ENCODE results near the gene PLVAP.

Gene PLVAP

DNA sequence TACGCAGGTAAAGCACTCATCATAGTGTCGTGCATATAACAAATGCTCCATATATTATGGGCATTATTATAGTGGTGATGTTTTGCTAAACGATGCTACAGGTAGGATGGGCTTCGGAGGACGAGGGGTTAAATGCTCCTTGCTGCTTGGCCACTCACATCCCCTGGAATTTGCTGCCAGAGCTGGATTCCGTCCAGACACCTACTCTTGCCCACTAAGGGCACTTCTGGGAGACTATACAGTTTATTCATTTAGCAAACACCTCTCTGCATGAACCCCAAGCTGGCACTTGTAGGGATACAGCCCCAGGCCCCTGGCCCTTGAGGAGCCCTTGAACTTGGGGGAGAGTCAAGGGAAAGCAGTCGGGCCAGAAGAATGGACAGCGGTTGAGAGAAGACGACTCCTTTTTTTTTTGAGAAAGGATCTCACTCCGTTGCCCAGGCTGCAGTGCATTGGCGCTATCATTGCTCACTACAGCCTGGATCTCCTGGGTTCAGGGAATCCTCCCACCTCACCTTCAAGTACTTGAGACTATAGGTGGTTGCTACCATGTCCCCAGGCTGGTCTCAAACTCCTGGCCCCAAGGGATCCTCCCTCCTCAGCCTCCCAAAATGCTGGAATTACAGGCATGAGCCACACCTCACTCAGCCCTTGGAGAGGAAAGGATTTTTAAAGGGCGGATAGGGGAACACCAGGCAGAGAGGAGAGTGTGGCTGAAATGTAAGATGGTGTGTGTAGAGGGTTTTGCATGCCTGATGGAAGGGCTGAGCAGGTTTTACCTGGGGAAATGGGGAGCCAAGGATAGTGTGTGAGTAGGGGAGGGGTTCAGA, 72.5 kb downstream of the PLVAP start:
- 87 to 90% methylated on average over 7 to 10 of the region's 12 CpGs for WGBS, 2 experiments (ENCODE audit: insufficient coverage in 2 of 2)
- Histone ChIP-seq H3K9me3 (ENCODE audit: control insufficient read depth, low read length) (no peaks in the 10 kb centered on the region), H3K27ac (ENCODE audit: low read depth, low read length, severe bottlenecking) (no peak overlapping the region), H3K36me3 (ENCODE audit: control insufficient read depth, insufficient read depth, low read length) (peaks cover 8% of the 10 kb centered on the region), H3K4me3 (ENCODE audit: extremely low read depth, insufficient read depth, low read length, poor library complexity, severe bottlenecking) (peak overlapping the region; percentile 76), H3K4me1 (ENCODE audit: control insufficient read depth, insufficient read depth, low read length, poor library complexity, severe bottlenecking) (peaks cover 9% of the 10 kb centered on the region)

DNA sequence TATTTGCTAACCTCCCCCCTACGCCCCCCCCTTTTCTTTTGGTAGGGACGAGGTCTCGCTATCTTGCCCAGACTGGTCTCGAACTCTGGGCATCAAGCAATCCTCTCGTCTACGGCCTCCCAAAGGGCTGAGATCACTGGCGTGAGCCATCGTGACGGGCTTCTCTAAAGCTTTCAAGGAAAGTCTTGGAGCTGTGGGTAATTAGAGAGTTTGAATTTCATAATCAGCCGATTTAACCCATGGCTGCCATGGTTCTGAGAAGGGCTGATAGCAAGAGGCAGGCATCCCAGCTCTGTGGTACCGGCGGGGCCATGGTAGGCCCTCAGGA, 73.2 kb downstream of the PLVAP start:
- 80 to 93% methylated on average over 9 to 10 of the region's 12 CpGs for WGBS, 2 experiments (ENCODE audit: insufficient coverage in 2 of 2)
- Histone ChIP-seq H3K9me3 (ENCODE audit: control insufficient read depth, low read length) (no peaks in the 10 kb centered on the region), H3K4me3 (ENCODE audit: extremely low read depth, insufficient read depth, low read length, poor library complexity, severe bottlenecking) (no peak overlapping the region), H3K36me3 (ENCODE audit: control insufficient read depth, insufficient read depth, low read length) (peaks cover 9% of the 10 kb centered on the region), H3K27ac (ENCODE audit: low read depth, low read length, severe bottlenecking) (no peak overlapping the region), H3K4me1 (ENCODE audit: control insufficient read depth, insufficient read depth, low read length, poor library complexity, severe bottlenecking) (peaks cover 7% of the 10 kb centered on the region)

DNA sequence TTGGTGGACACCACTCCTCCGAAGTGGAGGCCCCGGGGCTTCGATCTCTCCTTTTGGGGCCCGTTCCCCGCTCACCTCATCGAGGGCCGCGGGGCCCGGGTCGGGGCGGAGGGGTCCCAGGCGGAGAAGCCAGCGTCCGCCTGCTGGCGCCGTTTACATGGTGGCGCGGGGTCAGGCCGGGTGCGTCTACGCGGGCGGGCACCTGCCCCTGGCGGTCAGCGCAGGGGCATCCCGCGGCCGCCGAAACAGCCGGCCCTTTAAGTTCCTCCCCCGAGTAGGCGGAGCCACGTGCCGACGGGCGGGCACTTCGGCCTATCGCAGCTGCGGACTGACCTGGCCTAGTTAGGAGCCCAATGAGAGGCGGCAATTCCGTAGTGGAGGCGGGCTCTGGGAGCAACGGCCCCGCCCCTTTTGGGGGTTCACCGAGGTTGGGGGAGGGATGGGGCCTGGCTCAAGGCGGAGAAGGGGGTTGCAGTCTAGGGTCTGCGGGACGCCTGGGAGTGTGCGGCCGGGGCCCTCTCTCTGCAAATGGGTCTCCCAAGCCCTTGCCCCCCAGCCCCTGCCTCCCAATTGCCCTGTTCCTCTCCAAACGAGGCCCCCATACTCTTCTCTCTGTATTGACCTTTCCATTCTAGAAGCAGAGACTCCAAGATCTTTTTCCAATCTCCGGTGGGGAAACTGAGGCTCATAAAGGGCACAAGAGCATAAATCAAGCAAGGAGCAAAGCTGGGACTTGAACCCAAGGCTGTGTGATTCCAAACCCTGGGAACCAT, 73.8 kb downstream of the PLVAP start, which contains the start of gene ABHD8:
ABHD8 (minus strand) TSS at position 259 of the 773 bp plus-strand sequence. CDS start 1,809 bp downstream, outside the sequence.
- Histone ChIP-seq H3K36me3 (ENCODE audit: control insufficient read depth, insufficient read depth, low read length) (peaks cover 15% of the 10 kb centered on the region), H3K4me1 (ENCODE audit: control insufficient read depth, insufficient read depth, low read length, poor library complexity, severe bottlenecking) (peaks cover 6% of the 10 kb centered on the region), H3K9me3 (ENCODE audit: control insufficient read depth, low read length) (peaks cover 2% of the 10 kb centered on the region), H3K4me3 (ENCODE audit: extremely low read depth, insufficient read depth, low read length, poor library complexity, severe bottlenecking) (peak within 1 kb of the TSS; percentile 50), H3K27ac (ENCODE audit: low read depth, low read length, severe bottlenecking) (no peak within 1 kb of the TSS)
- WGBS, 2 experiments (ENCODE audit: insufficient coverage in 2 of 2) = 3 to 7% methylated on average over 42 to 52 of the region's 52 CpGs

DNA sequence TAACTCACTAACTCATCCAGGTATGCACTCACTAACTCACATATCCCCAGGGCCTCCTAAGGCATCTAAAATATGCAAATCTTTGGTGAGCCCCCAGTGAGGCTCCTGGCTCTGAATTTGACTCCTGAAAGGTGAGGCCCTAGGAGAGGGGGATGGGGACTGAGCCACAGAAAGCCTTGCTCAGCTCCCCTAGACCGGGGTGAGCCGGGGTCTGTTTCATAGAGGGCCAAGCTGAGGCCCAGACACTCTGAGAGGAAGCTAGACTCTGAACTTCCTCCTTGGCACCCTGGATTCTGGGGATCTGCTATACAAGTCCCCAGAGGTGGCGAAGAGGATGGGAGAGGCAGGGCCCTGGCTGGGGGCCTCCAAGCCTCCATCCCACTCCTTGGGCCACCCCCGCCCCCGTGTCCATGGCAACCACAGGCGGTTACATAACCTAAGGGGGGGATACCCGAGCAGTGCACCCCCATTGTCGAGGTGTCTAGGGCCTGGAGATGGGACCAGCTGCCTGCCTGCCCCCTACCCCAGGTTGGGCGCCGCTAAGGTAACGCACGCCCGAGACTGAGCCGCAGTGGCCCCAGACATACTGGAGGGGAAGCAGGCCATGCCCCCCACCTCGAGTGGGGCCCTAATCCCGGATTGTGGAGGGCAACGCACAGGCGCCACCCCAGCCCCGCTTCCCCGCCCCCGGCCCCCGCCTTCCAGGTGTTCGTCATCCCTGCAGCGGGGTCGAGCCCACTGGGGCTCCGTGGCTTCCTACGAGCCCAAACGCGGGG, 74.6 kb downstream of the PLVAP start:
- Histone ChIP-seq H3K4me1 (ENCODE audit: control insufficient read depth, insufficient read depth, low read length, poor library complexity, severe bottlenecking) (peaks cover 6% of the 10 kb centered on the region), H3K4me3 (ENCODE audit: extremely low read depth, insufficient read depth, low read length, poor library complexity, severe bottlenecking) (peak overlapping the region; percentile 50), H3K9me3 (ENCODE audit: control insufficient read depth, low read length) (peaks cover 6% of the 10 kb centered on the region), H3K27ac (ENCODE audit: low read depth, low read length, severe bottlenecking) (no peak overlapping the region), H3K36me3 (ENCODE audit: control insufficient read depth, insufficient read depth, low read length) (peaks cover 20% of the 10 kb centered on the region)
- WGBS, 2 experiments (ENCODE audit: insufficient coverage in 2 of 2) = 28 to 32% methylated on average over 21 to 29 of the region's 29 CpGs

All from mesodermal cell (in vitro differentiated cells).